ENCODE results near the gene ZBTB5.

Gene ZBTB5

GRCh38 chr9:37420271-37421215 is 44.7 kb downstream of the ZBTB5 start:
- no peak for DNase-seq
- ATAC-seq (ENCODE audit: insufficient read depth, low read depth), result no peak
- H3K36me3 ChIP-seq (ENCODE audit: insufficient read depth, low read length), result no peaks in the 10 kb centered on the region; the same call in 1 of the 2 replicates
- H4K20me1 ChIP-seq (ENCODE audit: insufficient read depth, low read length), result peaks cover 12% of the 10 kb centered on the region
- peak overlapping the region; percentile 44; the same call in 1 of the 2 replicates for H2AFZ ChIP-seq (ENCODE audit: low read depth, low read length)
- no peaks in the 10 kb centered on the region for H3K27me3 ChIP-seq (ENCODE audit: insufficient read depth, low read length, poor library complexity)
- H3K79me2 ChIP-seq (ENCODE audit: insufficient read depth, low read length), result peaks cover 31% of the 10 kb centered on the region
- no peak overlapping the region for H3K4me2 ChIP-seq (ENCODE audit: insufficient read depth, low read length)
- H3K27ac ChIP-seq (ENCODE audit: low read length), result no peak overlapping the region
- no peak for TF ChIP-seq EZH2 (IDR thresholded peaks at IDR 0.05; ENCODE audit: borderline replicate concordance, low read depth, low read length, severe bottlenecking)
- TF ChIP-seq, protein P1, sequence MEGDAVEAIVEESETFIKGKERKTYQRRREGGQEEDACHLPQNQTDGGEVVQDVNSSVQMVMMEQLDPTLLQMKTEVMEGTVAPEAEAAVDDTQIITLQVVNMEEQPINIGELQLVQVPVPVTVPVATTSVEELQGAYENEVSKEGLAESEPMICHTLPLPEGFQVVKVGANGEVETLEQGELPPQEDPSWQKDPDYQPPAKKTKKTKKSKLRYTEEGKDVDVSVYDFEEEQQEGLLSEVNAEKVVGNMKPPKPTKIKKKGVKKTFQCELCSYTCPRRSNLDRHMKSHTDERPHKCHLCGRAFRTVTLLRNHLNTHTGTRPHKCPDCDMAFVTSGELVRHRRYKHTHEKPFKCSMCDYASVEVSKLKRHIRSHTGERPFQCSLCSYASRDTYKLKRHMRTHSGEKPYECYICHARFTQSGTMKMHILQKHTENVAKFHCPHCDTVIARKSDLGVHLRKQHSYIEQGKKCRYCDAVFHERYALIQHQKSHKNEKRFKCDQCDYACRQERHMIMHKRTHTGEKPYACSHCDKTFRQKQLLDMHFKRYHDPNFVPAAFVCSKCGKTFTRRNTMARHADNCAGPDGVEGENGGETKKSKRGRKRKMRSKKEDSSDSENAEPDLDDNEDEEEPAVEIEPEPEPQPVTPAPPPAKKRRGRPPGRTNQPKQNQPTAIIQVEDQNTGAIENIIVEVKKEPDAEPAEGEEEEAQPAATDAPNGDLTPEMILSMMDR (IDR thresholded peaks at IDR 0.05; ENCODE audit: borderline replicate concordance, extremely low read depth, low read length, poor library complexity, severe bottlenecking), result no peak
- H3K9me3 ChIP-seq (ENCODE audit: insufficient read depth, low read length, severe bottlenecking), result no peaks in the 10 kb centered on the region
- no peak overlapping the region for H3K9ac ChIP-seq (ENCODE audit: low read depth, low read length)
- H3K4me3 ChIP-seq (ENCODE audit: low read depth in 1 of 2, low read length in 2 of 2), result no peak overlapping the region
- H3K4me1 ChIP-seq (ENCODE audit: insufficient read depth, low read length), result peaks cover 30% of the 10 kb centered on the region

DNA sequence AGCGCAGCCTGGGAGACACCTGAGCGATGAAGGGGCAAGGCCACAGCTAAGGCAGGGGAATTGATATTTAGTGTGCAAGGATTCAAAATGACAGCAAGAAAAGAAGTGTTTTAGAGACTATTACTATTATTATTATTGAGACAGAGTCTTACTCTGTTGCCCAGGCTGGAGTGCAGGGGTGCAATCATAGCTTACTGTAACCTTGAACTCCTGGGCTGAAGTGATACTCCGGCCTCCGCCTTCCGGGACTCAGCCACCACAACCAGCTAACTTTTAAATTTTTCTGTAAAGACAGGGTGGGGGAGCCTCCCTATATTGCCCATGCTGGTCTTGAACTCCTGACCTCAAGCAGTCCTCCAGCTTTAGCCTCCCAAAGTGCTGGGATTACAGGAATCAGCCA is 46.0 kb downstream of the ZBTB5 start:
- H3K36me3 ChIP-seq (ENCODE audit: insufficient read depth, low read length), result no peaks in the 10 kb centered on the region; the same call in 1 of the 2 replicates
- peaks cover 23% of the 10 kb centered on the region for H3K79me2 ChIP-seq (ENCODE audit: insufficient read depth, low read length)
- no peak overlapping the region for H3K27ac ChIP-seq (ENCODE audit: low read length)
- H3K4me1 ChIP-seq (ENCODE audit: insufficient read depth, low read length), result peaks cover 26% of the 10 kb centered on the region
- ATAC-seq (ENCODE audit: insufficient read depth, low read depth) (no peak), DNase-seq (no peak)
- H3K9me3 ChIP-seq (ENCODE audit: insufficient read depth, low read length, severe bottlenecking), result no peaks in the 10 kb centered on the region
- H4K20me1 ChIP-seq (ENCODE audit: insufficient read depth, low read length), result peaks cover 6% of the 10 kb centered on the region
- TF ChIP-seq, protein P1 (IDR thresholded peaks at IDR 0.05; ENCODE audit: borderline replicate concordance, extremely low read depth, low read length, poor library complexity, severe bottlenecking), result no peak
- H3K9ac ChIP-seq (ENCODE audit: low read depth, low read length), result no peak overlapping the region
- no peak overlapping the region for H3K4me3 ChIP-seq (ENCODE audit: low read depth in 1 of 2, low read length in 2 of 2)
- no peak overlapping the region for H3K4me2 ChIP-seq (ENCODE audit: insufficient read depth, low read length)
- no peaks in the 10 kb centered on the region for H3K27me3 ChIP-seq (ENCODE audit: insufficient read depth, low read length, poor library complexity)
- H2AFZ ChIP-seq (ENCODE audit: low read depth, low read length), result no peak overlapping the region

DNA sequence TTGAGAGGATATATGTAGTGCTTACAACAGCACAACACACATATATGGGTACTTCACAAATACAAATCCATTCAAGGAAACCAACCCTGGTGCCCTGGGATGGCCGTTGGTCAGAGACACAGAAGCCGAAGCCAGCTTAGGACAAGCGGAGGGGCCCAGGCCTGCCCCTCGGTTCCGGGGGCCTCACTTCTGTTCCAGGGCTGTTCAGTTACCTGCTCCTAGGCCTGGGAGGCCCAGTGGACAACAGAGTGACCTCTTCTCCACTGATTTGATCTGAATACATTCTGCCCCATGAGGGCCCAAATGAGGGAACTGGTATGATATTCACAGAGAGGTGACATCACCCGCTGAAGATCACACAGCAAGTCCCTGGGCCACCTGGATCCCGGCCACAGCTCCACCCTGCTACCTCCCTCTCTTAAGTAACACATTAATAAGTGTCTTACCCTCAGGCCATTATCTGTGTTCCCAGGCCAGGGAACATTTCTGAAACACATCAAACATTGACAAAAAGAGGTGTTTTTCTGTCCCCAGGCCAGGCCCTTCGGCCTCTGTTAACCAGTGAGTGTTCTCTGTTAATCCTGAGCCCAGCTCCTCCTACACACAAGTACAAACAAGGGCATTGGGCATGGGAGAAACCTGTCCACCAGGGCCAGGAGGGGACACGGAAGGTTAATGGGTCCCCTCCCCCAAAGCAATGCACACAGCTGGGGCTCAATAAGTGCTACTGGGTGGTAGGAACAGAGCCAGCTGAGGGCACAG is 47.2 kb downstream of the ZBTB5 start:
- ATAC-seq (ENCODE audit: insufficient read depth, low read depth), result no peak

More for the DNA sequence above, 47.2 kb downstream of the ZBTB5 start:
- no peaks in the 10 kb centered on the region for H3K36me3 ChIP-seq (ENCODE audit: insufficient read depth, low read length)
- H4K20me1 ChIP-seq (ENCODE audit: insufficient read depth, low read length), result no peaks in the 10 kb centered on the region
- DNase-seq, result no peak
- no peak overlapping the region for H3K4me3 ChIP-seq (ENCODE audit: low read depth in 1 of 2, low read length in 2 of 2)
- H3K79me2 ChIP-seq (ENCODE audit: insufficient read depth, low read length), result peaks cover 11% of the 10 kb centered on the region
- H3K4me1 ChIP-seq (ENCODE audit: insufficient read depth, low read length), result peaks cover 14% of the 10 kb centered on the region
- H2AFZ ChIP-seq (ENCODE audit: low read depth, low read length), result no peak overlapping the region
- TF ChIP-seq EZH2 (IDR thresholded peaks at IDR 0.05; ENCODE audit: borderline replicate concordance, low read depth, low read length, severe bottlenecking), result no peak
- TF ChIP-seq, protein P1 (IDR thresholded peaks at IDR 0.05; ENCODE audit: borderline replicate concordance, extremely low read depth, low read length, poor library complexity, severe bottlenecking), result no peak
- H3K27ac ChIP-seq (ENCODE audit: low read length), result no peak overlapping the region
- no peaks in the 10 kb centered on the region for H3K9me3 ChIP-seq (ENCODE audit: insufficient read depth, low read length, severe bottlenecking)
- H3K27me3 ChIP-seq (ENCODE audit: insufficient read depth, low read length, poor library complexity), result no peaks in the 10 kb centered on the region
- H3K4me2 ChIP-seq (ENCODE audit: insufficient read depth, low read length), result no peak overlapping the region
- H3K9ac ChIP-seq (ENCODE audit: low read depth, low read length), result no peak overlapping the region

Data from DND-41 (cell line).